ENCODE measurements around the gene CCDC144A.
"Not testable (repeated sequence)": the region's sequence is repeated elsewhere in the genome, so short reads cannot be mapped to it uniquely, and the experiment has no call there.

DNA sequence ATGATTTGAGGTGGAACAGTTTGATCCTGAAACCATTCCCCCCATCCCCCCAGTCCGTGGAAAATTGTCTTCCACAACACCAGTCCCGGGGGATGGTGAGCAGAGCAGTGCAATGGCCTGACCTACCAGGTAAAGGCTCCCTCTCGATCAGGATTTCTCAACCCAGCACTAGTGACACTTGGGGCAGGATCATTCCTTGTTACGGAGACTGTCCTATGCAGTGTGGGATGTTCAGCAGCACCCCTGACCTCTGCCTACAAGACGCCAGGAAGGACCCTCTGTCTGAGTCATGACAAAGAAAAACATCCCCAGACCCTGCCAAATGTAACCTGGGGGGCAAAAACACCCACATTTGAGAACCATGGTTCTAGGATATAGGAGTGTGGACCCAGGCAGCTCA lies 114.8 kb downstream of the CCDC144A start:
- TF ChIP-seq, protein P1, sequence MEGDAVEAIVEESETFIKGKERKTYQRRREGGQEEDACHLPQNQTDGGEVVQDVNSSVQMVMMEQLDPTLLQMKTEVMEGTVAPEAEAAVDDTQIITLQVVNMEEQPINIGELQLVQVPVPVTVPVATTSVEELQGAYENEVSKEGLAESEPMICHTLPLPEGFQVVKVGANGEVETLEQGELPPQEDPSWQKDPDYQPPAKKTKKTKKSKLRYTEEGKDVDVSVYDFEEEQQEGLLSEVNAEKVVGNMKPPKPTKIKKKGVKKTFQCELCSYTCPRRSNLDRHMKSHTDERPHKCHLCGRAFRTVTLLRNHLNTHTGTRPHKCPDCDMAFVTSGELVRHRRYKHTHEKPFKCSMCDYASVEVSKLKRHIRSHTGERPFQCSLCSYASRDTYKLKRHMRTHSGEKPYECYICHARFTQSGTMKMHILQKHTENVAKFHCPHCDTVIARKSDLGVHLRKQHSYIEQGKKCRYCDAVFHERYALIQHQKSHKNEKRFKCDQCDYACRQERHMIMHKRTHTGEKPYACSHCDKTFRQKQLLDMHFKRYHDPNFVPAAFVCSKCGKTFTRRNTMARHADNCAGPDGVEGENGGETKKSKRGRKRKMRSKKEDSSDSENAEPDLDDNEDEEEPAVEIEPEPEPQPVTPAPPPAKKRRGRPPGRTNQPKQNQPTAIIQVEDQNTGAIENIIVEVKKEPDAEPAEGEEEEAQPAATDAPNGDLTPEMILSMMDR (IDR thresholded peaks at IDR 0.05) = not testable (repeated sequence)
- TF ChIP-seq POLR2A (IDR thresholded peaks at IDR 0.05) = not testable (repeated sequence)

All from gastroesophageal sphincter (tissue), 3 donors.